ENCODE measurements around the gene ZNF423. TPM values are rescaled to one million over a fixed set of nuclear protein-coding genes. Genes with fewer than 3 reads are reported as not detected.

Gene ZNF423
- total and polyA plus RNA-seq, 7 donors: 0.69 to 19.7 (median 3.6) TPM

DNA sequence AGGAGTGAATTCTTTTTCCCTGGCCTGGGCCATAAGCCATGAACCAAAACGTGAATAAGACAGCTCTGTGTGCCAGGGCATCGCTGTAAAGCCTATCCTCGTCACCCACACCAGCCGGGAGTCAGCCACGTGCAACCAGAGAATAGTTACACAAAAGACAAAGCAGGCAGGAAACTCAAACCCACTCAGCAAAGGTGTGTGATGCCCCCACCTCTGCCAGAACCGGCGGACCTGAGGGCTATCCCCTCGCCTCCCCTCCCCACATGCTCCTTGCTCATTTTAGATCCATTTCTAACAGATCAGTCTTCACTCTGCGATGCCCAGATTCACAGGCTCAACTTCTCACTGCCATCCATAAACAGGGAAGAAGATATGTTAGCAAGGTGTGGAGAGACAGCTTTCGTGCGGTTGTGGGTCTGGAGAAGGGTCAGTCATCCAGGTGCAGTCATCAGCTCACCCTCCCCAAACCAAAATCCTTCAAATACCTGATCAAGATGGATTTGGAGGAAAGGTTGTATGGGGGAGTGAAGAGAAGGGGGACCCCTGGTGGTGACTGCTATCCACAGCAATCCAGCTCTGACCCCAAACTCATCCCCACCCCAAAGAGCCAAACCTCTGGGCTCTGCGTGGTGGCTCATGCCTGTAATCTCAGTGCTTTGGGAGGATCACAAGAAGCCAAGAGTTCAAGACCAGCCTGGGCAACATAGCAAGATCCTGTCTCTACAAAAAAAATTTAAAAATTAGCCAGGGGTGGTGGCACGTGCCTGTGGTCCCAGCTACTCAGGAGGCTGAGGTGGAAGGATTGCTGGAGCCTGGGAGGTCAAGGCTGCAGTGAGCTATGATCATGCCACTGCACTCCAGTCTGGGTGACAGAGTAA lies 263.1 kb downstream of the ZNF423 start:
- WGBS, 2 donors: 58 to 64% methylated on average over 13 of the region's 13 CpGs
- Histone ChIP-seq H3K4me1 (peaks cover 0 to 21% (median 11%) of the 10 kb centered on the region in 4 donors), H3K27me3 (no peaks in the 10 kb centered on the region), H3K9me3 (no peaks in the 10 kb centered on the region), H3K36me3 (no peaks in the 10 kb centered on the region), H3K4me3 (no peak overlapping the region), H3K27ac (no peak overlapping the region)
- intact Hi-C loops (cut with DNase I): loop anchor here (2.0 kb wide), 1 partner anchor 184 kb away; no protein-coding TSS in a partner anchor
- no peak for TF ChIP-seq POLR2A (IDR thresholded peaks at IDR 0.05)
- TF ChIP-seq EP300 (IDR thresholded peaks at IDR 0.05): no peak
- TF ChIP-seq, protein P1, sequence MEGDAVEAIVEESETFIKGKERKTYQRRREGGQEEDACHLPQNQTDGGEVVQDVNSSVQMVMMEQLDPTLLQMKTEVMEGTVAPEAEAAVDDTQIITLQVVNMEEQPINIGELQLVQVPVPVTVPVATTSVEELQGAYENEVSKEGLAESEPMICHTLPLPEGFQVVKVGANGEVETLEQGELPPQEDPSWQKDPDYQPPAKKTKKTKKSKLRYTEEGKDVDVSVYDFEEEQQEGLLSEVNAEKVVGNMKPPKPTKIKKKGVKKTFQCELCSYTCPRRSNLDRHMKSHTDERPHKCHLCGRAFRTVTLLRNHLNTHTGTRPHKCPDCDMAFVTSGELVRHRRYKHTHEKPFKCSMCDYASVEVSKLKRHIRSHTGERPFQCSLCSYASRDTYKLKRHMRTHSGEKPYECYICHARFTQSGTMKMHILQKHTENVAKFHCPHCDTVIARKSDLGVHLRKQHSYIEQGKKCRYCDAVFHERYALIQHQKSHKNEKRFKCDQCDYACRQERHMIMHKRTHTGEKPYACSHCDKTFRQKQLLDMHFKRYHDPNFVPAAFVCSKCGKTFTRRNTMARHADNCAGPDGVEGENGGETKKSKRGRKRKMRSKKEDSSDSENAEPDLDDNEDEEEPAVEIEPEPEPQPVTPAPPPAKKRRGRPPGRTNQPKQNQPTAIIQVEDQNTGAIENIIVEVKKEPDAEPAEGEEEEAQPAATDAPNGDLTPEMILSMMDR (IDR thresholded peaks at IDR 0.05): peak in 3 of 4 experiments; percentile 55 to 73 (median 71)
- TF ChIP-seq POLR2AphosphoS5 (IDR thresholded peaks at IDR 0.05): no peak
- DNase-seq: no peak

DNA sequence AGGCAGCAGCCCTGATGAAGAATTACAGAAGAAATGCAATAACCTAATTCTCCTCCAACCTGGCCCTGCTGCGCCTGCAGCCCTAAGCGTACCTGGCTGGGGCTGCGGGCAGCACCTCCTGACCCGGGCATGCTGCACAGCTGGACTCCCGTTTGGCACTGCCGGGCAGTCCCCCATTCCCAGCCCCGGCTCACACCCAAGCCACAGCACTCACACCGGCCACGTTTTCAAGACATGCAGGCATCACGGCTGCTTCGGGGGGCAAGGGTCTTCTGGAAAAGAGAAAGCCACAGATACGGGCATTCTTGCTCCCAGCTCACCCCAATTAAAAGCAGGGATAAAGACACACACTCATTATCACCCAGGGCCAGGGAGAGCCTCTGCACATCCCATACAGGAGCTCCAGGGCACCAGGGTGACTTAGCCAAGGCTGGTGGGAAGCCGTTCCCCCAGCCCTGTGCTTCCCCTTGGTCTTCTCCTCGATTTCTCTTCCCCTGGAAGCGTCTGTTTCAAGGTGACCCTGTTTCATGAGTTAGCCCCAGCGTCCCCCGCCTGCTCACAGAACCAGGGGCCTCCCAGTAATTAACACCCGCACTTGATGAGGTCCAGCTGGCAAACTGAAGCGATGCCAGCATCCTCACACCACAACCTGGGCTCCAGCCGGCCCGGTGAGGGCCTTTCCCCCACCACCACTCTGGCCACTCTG lies 265.6 kb downstream of the ZNF423 start:
- Histone ChIP-seq H3K27me3 (no peaks in the 10 kb centered on the region), H3K4me3 (no peak overlapping the region), H3K9me3 (no peaks in the 10 kb centered on the region), H3K4me1 (peaks cover 0 to 5% (median 0%) of the 10 kb centered on the region in 4 donors), H3K27ac (no peak overlapping the region), H3K36me3 (no peaks in the 10 kb centered on the region)
- WGBS, 2 donors: 89% methylated on average over 21 of the region's 21 CpGs
- no peak for DNase-seq
- TF ChIP-seq EP300 (IDR thresholded peaks at IDR 0.05): no peak
- TF ChIP-seq POLR2A (IDR thresholded peaks at IDR 0.05): no peak
- TF ChIP-seq POLR2AphosphoS5 (IDR thresholded peaks at IDR 0.05): no peak
- intact Hi-C loops (cut with DNase I): no loop called here

DNA sequence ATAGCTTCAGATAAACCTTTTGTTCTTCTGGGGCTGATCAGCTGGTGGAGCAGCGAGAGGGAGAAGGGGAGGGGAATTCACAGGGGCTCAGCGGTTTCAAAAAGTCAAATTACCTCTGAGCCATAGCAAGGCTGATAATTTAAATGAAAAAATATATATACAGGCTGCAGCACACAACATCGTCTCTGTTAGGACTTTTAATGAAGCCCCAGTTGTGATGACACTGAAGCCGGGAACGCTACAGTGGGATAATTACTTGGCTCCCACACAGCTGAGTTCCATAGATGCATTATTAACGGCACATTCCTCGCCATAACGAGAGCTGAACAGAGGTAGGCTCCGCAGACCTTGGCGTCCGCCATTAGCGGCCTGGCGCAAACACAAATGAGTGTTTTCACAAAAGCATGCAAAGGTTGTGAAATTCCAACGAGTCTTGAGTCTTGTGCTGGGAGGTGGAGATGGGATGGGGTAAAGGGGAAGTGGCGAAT lies 266.3 kb downstream of the ZNF423 start:
- TF ChIP-seq EP300 (IDR thresholded peaks at IDR 0.05): no peak
- TF ChIP-seq, protein P1 (IDR thresholded peaks at IDR 0.05): no peak
- TF ChIP-seq POLR2A (IDR thresholded peaks at IDR 0.05): no peak
- TF ChIP-seq POLR2AphosphoS5 (IDR thresholded peaks at IDR 0.05): no peak
- Histone ChIP-seq H3K27ac (no peak overlapping the region), H3K4me3 (no peak overlapping the region), H3K9me3 (no peaks in the 10 kb centered on the region), H3K36me3 (no peaks in the 10 kb centered on the region), H3K4me1 (no peaks in the 10 kb centered on the region), H3K27me3 (no peaks in the 10 kb centered on the region)
- intact Hi-C loops (cut with DNase I): no loop called here
- WGBS, 2 donors: 88 to 90% methylated on average over 15 of the region's 15 CpGs
- DNase-seq: no peak

DNA sequence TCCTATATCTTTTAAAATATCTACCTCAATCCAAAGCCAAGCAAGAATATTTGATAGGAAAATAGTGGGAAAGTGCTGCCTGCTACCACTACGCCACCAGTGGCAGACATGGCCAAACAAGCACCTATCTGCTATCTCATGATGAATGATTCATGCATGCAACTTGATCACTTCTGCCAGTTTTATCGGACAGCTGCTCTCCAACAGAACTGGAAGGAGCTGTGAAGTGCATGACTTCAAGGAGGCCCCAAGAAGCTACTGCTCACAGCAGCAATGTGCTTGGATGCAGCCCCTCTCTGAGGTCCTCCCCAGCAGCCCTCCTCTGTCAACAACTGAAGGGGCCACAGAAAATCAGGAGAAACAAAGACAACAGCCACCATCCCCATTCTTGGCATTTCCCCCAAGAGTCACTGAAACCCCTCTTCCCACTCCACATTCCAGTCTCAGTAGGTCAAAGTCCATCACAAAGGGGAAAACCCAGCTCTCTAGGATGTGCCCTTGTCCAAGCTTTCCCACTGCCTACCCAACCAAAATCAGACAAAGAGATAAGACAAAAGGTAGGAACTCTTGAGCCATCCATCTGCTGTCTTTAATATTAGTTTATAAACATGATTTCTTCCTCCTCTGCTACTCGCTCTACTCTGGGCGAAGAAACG lies 267.1 kb downstream of the ZNF423 start:
- no peak overlapping the region for H3K27ac ChIP-seq
- H3K9me3 ChIP-seq: no peaks in the 10 kb centered on the region
- intact Hi-C loops (cut with DNase I): no loop called here
- no peaks in the 10 kb centered on the region for H3K4me1 ChIP-seq
- no peak overlapping the region for H3K4me3 ChIP-seq
- DNase-seq: no peak
- 88% methylated on average over 5 of the region's 5 CpGs for WGBS, 2 donors
- H3K36me3 ChIP-seq: no peaks in the 10 kb centered on the region
- H3K27me3 ChIP-seq: no peaks in the 10 kb centered on the region
- TF ChIP-seq, protein P1 (IDR thresholded peaks at IDR 0.05): no peak
- TF ChIP-seq POLR2AphosphoS5 (IDR thresholded peaks at IDR 0.05) (no peak), EP300 (IDR thresholded peaks at IDR 0.05) (no peak), POLR2A (IDR thresholded peaks at IDR 0.05) (no peak)
